Fibroblast of skin of back (primary cell): ENCODE data around the gene PRR3.

Experiments used
- DNase-seq: peaks from one replicate; pipeline ENCODE4 v3.0.0-alpha.2; 2013

The PRR3 gene

GRCh38 chr6:30571762-30572082, 14.6 kb downstream of the PRR3 start:
- no peak for DNase-seq

GRCh38 chr6:30572148-30572547, 15.1 kb downstream of the PRR3 start:
- DNase-seq = no peak

- no peak for DNase-seq
Observed at GRCh38 chr6:30573113-30573512, 16.0 kb downstream of the PRR3 start.

GRCh38 chr6:30578051-30578450, 21.0 kb downstream of the PRR3 start:
- no peak for DNase-seq

GRCh38 chr6:30583921-30584320, 26.8 kb downstream of the PRR3 start:
- DNase-seq = no peak

GRCh38 chr6:30589754-30590358, 32.8 kb downstream of the PRR3 start:
- no peak for DNase-seq

- no peak for DNase-seq
Observed at GRCh38 chr6:30590509-30590908, 33.4 kb downstream of the PRR3 start.

- no peak for DNase-seq
Observed at GRCh38 chr6:30591008-30591407, 33.9 kb downstream of the PRR3 start.

- DNase-seq = no peak
Observed at GRCh38 chr6:30592287-30592686, 35.2 kb downstream of the PRR3 start.

GRCh38 chr6:30597315-30598144, 40.4 kb downstream of the PRR3 start:
- DNase-seq = peak; percentile 77

- DNase-seq = no peak
Observed at GRCh38 chr6:30598912-30599624, 42.0 kb downstream of the PRR3 start.

- no peak for DNase-seq
Observed at GRCh38 chr6:30599625-30600324, 42.7 kb downstream of the PRR3 start.

GRCh38 chr6:30600451-30600961, 43.4 kb downstream of the PRR3 start:
- no peak for DNase-seq

GRCh38 chr6:30601436-30601814, 44.3 kb downstream of the PRR3 start:
- DNase-seq = no peak

GRCh38 chr6:30601815-30602641, 44.9 kb downstream of the PRR3 start:
- no peak for DNase-seq

GRCh38 chr6:30603961-30604360, 46.9 kb downstream of the PRR3 start:
- DNase-seq = no peak

- no peak for DNase-seq
Observed at GRCh38 chr6:30610065-30610464, 53.0 kb downstream of the PRR3 start.

GRCh38 chr6:30611150-30611855, 54.2 kb downstream of the PRR3 start:
- no peak for DNase-seq

GRCh38 chr6:30611856-30612194, 54.7 kb downstream of the PRR3 start:
- DNase-seq = no peak

GRCh38 chr6:30612213-30612612, 55.1 kb downstream of the PRR3 start:
- peak; percentile 46 for DNase-seq

GRCh38 chr6:30612687-30613248, 55.7 kb downstream of the PRR3 start:
- DNase-seq = peak; percentile 61
